Hepatocyte (in vitro differentiated cells): Measurements from ENCODE around the gene DBN1.

Experiments
- CTCF ChIP-seq: fragments of 200-600 bp; sonication (generic); IDR thresholded peaks from 2 replicates; pipeline ENCODE4 v1.5.1; 2016; ENCODE audit warnings: antibody characterized with exemption, mild to moderate bottlenecking; ENCODE audit not compliant: poor library complexity
- EZH2 ChIP-seq: fragments of 200-600 bp; sonication (generic); IDR thresholded peaks from 2 replicates; pipeline ENCODE4 v1.6.1; 2016; ENCODE audit warnings: antibody characterized with exemption, mild to moderate bottlenecking, borderline replicate concordance
- EZH2phosphoT487 ChIP-seq: fragments of 200-600 bp; sonication (generic); IDR thresholded peaks from one replicate; pipeline ENCODE4 v1.6.1; 2018; ENCODE audit warnings: antibody characterized with exemption, mild to moderate bottlenecking, low read depth, moderate library complexity; ENCODE audit not compliant: unreplicated experiment, severe bottlenecking

- TF ChIP-seq CTCF: no peak
- TF ChIP-seq EZH2: no peak
- TF ChIP-seq EZH2phosphoT487: no peak
Measured at GRCh38 chr5:177520916-177521513, 47.6 kb upstream of the DBN1 start.
